Endothelial cell of umbilical vein (primary cell): ENCODE results near the gene TGM1. TPM values are rescaled to one million over a fixed set of nuclear protein-coding genes. Genes with fewer than 3 reads are reported as not detected.

Experiments used
- BruUV-seq: library from RNA; stranded (reverse); fragments of 400-500 nt; replicated peaks from 2 replicates; lab custom pipeline; 2021; lab: Mats Ljungman, UMichigan
- CTCF ChIA-PET: fragments of 300-600, 350-600 bp; sonication (Branson Sonifier 250); formaldehyde crosslinking; loops from one replicate; lab custom pipeline; 2021; ENCODE audit warnings: antibody characterized with exemption, inconsistent platforms; lab: Charles Lee
- POLR2A ChIA-PET: fragments of 300-600, 350-600 bp; sonication (Branson Sonifier 250); formaldehyde crosslinking; loops from one replicate; lab custom pipeline; 2021; ENCODE audit warnings: antibody characterized with exemption, inconsistent platforms; lab: Charles Lee
- DNase-seq: peaks from one replicate; pipeline ENCODE4 v3.0.0-alpha.2; 2011; ENCODE audit warnings: low read depth, low spot score
- FAIRE-seq: peaks from 2 replicates; lab custom pipeline; 2011; peaks lifted over from hg19 to GRCh38; lab: Jason Lieb, UNC
- H2AFZ ChIP-seq: 2 replicates; pipeline ENCODE4 v1.6.0; 2012; ENCODE audit warnings: low read depth, low read length, control low read depth, inconsistent platforms
- H3K27ac ChIP-seq: 2 replicates; pipeline ENCODE4 v1.5.1; 2011; ENCODE audit warnings: low read depth, mild to moderate bottlenecking, control low read depth, low read length, moderate library complexity; ENCODE audit not compliant: insufficient read depth
- H3K27me3 ChIP-seq, 2 experiments: 2 replicates each; pipeline versions ENCODE4 v1.6.0 to v1.6.1; 2011; ENCODE audit warnings: low read length in 2 of 2, mixed read lengths in 1 of 2; ENCODE audit not compliant: control insufficient read depth in 2 of 2, insufficient read depth in 2 of 2
- H3K36me3 ChIP-seq, 2 experiments: 2 replicates in 1 of 2; 3 replicates in 1 of 2; pipeline ENCODE4 v1.5.1; 2011; ENCODE audit warnings: low read length in 2 of 2, mild to moderate bottlenecking in 1 of 2, moderate library complexity in 1 of 2; ENCODE audit not compliant: control insufficient read depth in 2 of 2, insufficient read depth in 2 of 2; ENCODE audit errors: extremely low read depth in 1 of 2
- H3K4me1 ChIP-seq: 3 replicates; pipeline ENCODE4 v1.5.1; 2011; ENCODE audit warnings: mild to moderate bottlenecking, low read length; ENCODE audit not compliant: control insufficient read depth, insufficient read depth; ENCODE audit errors: extremely low read depth
- H3K4me2 ChIP-seq: 2 replicates; pipeline ENCODE4 v1.6.1; 2011; ENCODE audit warnings: low read length, control low read depth, mixed read lengths; ENCODE audit not compliant: insufficient read depth
- H3K4me3 ChIP-seq, 3 experiments: fragments of 200-600 bp in 1 of 3; sonication (generic), shearing (Covaris generic) in 1 of 3; replicated peaks in 1 of 3; 2 replicates each; pipeline ENCODE4 v1.5.1; 2011 to 2016; ENCODE audit warnings: control low read depth in 3 of 3, low read length in 3 of 3, mild to moderate bottlenecking in 2 of 3, inconsistent platforms in 1 of 3, low read depth in 1 of 3, moderate library complexity in 1 of 3; ENCODE audit not compliant: insufficient read depth in 1 of 3
- H3K79me2 ChIP-seq: 2 replicates; pipeline ENCODE4 v1.6.0; 2012; ENCODE audit warnings: low read length, inconsistent platforms; ENCODE audit not compliant: control insufficient read depth, insufficient read depth
- H3K9ac ChIP-seq: replicated peaks from 2 replicates; pipeline ENCODE3; 2011; ENCODE audit warnings: low read length, control low read depth; ENCODE audit not compliant: insufficient read depth; ENCODE audit errors: extremely low read depth
- H3K9me1 ChIP-seq: replicated peaks from 3 replicates; pipeline ENCODE4 v1.6.0; 2011; ENCODE audit warnings: mild to moderate bottlenecking, low read length; ENCODE audit not compliant: control insufficient read depth, insufficient read depth; ENCODE audit errors: extremely low read depth
- H3K9me3 ChIP-seq: replicated peaks from 2 replicates; pipeline ENCODE4 v1.5.1; 2012; ENCODE audit warnings: low read length, inconsistent platforms; ENCODE audit not compliant: control insufficient read depth, insufficient read depth
- H4K20me1 ChIP-seq: replicated peaks from 2 replicates; pipeline ENCODE3; 2011; ENCODE audit warnings: mild to moderate bottlenecking, low read length; ENCODE audit not compliant: control insufficient read depth, insufficient read depth; ENCODE audit errors: extremely low read depth
- FOS ChIP-seq: IDR thresholded peaks from 2 replicates; pipeline ENCODE4 v1.6.1; 2011; ENCODE audit warnings: mild to moderate bottlenecking, low read length, moderate library complexity, borderline replicate concordance; ENCODE audit not compliant: insufficient read depth
- GATA2 ChIP-seq: IDR thresholded peaks from 2 replicates; pipeline ENCODE4 v1.7.0; 2011; ENCODE audit warnings: low read depth, mild to moderate bottlenecking, moderate library complexity, mixed read lengths, low read length; ENCODE audit not compliant: insufficient read length, insufficient read depth
- POLR2A ChIP-seq: IDR thresholded peaks from 2 replicates; pipeline ENCODE4 v1.6.1; 2012; ENCODE audit warnings: low read depth, mild to moderate bottlenecking, control low read depth, low read length
- POLR2AphosphoS5 ChIP-seq: IDR thresholded peaks from 2 replicates; pipeline ENCODE4 v1.6.1; 2012; ENCODE audit warnings: low read depth, mild to moderate bottlenecking, control low read depth, low read length, moderate library complexity; ENCODE audit not compliant: insufficient read depth
- dilution Hi-C: fragments of 300-500 bp; cut with MboI; formaldehyde crosslinking; loops from one replicate; pipeline ENCODE4 v1.15.0; 2019; ENCODE audit warnings: low sequenced_read_pairs; ENCODE audit not compliant: extremely low pct_ligation_motif_present
- intact Hi-C: fragments of 100-400 bp; cut with micrococcal nuclease; formaldehyde crosslinking; loops from one replicate; pipeline ENCODE4 v1.10.0; 2022
- polyA plus RNA-seq, 4 experiments: library from polyadenylated mRNA; depleted of rRNA in 3 of 4; stranded (reverse) in 3 of 4; unstranded in 1 of 4; fragments of >200 nt; gene quantifications; 2 replicates each; pipeline versions ENCODE4 v1.2.1 to v1.2.3, GENCODE V29; 2011 to 2012; ENCODE audit warnings: missing spikeins in 1 of 4
- total RNA-seq: library from RNA; stranded (reverse); gene quantifications from 2 replicates; pipeline ENCODE4 v1.2.3, GENCODE V29; 2021
- TF ChIP-seq, protein P1 (sequence below), 2 donors: IDR thresholded peaks; 1 replicate in 1 of 2; 2 replicates in 1 of 2; pipeline ENCODE4 v1.5.1; 2011; ENCODE audit warnings: low read length in 2 of 2, mild to moderate bottlenecking in 2 of 2, moderate library complexity in 2 of 2, control low read depth in 1 of 2, inconsistent platforms in 1 of 2, low read depth in 1 of 2; ENCODE audit not compliant: insufficient read depth in 1 of 2; ENCODE audit errors: extremely low read depth in 1 of 2

TGM1 gene
- total and polyA plus RNA-seq, 2 donors (not counting 3 experiments of a cell fraction or from before 2014, with no cell fraction given): 1.0 to 3.4 TPM

DNA sequence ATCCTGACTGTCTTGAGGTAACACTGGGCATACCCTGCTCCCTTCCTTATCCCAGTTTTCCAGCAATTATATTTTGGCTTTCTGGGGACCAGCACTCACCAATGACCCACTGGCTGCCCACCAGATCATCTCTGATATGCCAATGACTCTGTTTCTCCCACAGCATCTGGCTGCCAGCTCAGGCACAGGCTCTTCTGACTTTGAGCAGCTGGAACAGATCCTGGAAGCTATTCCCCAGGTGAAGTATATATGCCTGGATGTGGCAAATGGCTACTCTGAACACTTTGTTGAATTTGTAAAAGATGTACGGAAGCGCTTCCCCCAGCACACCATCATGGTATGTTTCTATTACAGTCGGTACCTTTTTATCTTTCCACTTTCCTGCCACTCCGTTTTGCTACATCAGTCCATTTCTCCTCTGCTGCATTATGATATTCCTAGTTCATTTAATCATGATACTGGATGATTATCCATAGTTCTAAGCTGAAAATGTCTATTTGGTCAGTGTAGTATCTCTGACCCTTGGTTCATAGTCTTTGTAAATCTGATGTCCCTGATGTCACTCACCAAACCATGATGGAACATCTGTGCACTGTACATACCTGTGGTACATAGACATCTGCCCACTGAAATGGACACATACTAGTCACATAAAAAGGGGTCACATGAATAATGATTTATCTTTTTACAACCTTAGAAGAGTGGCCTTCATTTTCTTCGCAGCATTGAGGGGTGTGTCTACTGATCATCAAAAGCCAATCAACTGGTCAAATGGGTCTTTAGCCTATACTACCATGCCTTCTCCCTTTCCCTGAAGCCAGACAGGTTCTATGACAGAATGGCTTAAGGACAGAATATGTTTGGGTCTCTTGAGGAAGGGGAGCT, 26.9 kb downstream of the TGM1 start:
- Histone ChIP-seq H3K4me2 (no peak overlapping the region), H4K20me1 (no peaks in the 10 kb centered on the region), H3K9me3 (no peaks in the 10 kb centered on the region), H3K4me1 (peaks cover 39% of the 10 kb centered on the region), H2AFZ (no peak overlapping the region), H3K9me1 (no peaks in the 10 kb centered on the region), H3K27ac (no peak overlapping the region), H3K36me3 (peaks cover 8 to 33% of the 10 kb centered on the region in 2 experiments), H3K79me2 (peaks cover 41% of the 10 kb centered on the region), H3K9ac (no peak overlapping the region), H3K4me3 (no peak overlapping the region), H3K27me3 (no peaks in the 10 kb centered on the region)
- FAIRE-seq: no peak
- ChIA-PET POLR2A (no interaction called here), CTCF (interaction anchor here (1.4 to 4.2 kb wide), 4 partner anchors 20 to 61 kb away, joined by 8 to 20 read pairs (median 12); partner anchors contain the start of gene MDP1)
- intact Hi-C loops: no loop called here
- dilution Hi-C loops: no loop called here
- BruUV-seq: no TSS peak
- no peak for DNase-seq
- TF ChIP-seq POLR2AphosphoS5: no peak
- TF ChIP-seq, protein P1, sequence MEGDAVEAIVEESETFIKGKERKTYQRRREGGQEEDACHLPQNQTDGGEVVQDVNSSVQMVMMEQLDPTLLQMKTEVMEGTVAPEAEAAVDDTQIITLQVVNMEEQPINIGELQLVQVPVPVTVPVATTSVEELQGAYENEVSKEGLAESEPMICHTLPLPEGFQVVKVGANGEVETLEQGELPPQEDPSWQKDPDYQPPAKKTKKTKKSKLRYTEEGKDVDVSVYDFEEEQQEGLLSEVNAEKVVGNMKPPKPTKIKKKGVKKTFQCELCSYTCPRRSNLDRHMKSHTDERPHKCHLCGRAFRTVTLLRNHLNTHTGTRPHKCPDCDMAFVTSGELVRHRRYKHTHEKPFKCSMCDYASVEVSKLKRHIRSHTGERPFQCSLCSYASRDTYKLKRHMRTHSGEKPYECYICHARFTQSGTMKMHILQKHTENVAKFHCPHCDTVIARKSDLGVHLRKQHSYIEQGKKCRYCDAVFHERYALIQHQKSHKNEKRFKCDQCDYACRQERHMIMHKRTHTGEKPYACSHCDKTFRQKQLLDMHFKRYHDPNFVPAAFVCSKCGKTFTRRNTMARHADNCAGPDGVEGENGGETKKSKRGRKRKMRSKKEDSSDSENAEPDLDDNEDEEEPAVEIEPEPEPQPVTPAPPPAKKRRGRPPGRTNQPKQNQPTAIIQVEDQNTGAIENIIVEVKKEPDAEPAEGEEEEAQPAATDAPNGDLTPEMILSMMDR (IDR thresholded peaks at IDR 0.05; ENCODE audit: extremely low read depth in 1 of 2, insufficient read depth in 1 of 2, low read depth in 1 of 2, low read length in 2 of 2): no peak
- no peak for TF ChIP-seq GATA2
- TF ChIP-seq FOS: no peak
- no peak for TF ChIP-seq POLR2A
